A549 (cell line): Measurements from ENCODE around the gene CC2D2B. TPM values are rescaled to one million over a fixed set of nuclear protein-coding genes. Genes with fewer than 3 reads are reported as not detected.

Source experiments
- ATAC-seq, 2 experiments: fragments of 200-7000 bp in 1 of 2; fragments of >200 bp in 1 of 2; cut with Nextera tagmentation in 1 of 2; cut with Tn5 transposase in 1 of 2; 3 replicates each; pipeline versions ENCODE4 v1.8.0 to v1.9.1; 2018 to 2020; ENCODE audit warnings: mild to moderate bottlenecking in 1 of 2, moderate library complexity in 1 of 2
- CTCF ChIA-PET: fragments of 300-600 bp; sonication (Branson Sonifier 250); formaldehyde crosslinking; extraction: SDS; loops from one replicate; lab custom pipeline; 2021; ENCODE audit warnings: antibody characterized with exemption, inconsistent platforms; lab: Yijun Ruan, JAX
- POLR2A ChIA-PET: fragments of 350-600 bp; formaldehyde crosslinking; extraction: SDS; loops from one replicate; lab custom pipeline; 2021; ENCODE audit warnings: antibody characterized with exemption, inconsistent platforms; lab: Yijun Ruan, JAX
- DNase-seq, 2 experiments: peaks; one replicate each; pipeline versions ENCODE4 v3.0.0 to v3.0.0-alpha.2; 2011 to 2016; ENCODE audit warnings: low read depth in 1 of 2, low spot score in 1 of 2
- FAIRE-seq: peaks from 2 replicates; lab custom pipeline; 2011; peaks lifted over from hg19 to GRCh38; lab: Jason Lieb, UNC
- H3K27ac ChIP-seq, 2 experiments: fragments of >200 bp; sonication (Bioruptor Twin); formaldehyde crosslinking; 3 replicates each; pipeline ENCODE4 v1.5.1; 2016 to 2017
- H3K4me1 ChIP-seq: fragments of >200 bp; sonication (Bioruptor Twin); formaldehyde crosslinking; 3 replicates; pipeline ENCODE4 v1.6.1; 2016
- H3K4me2 ChIP-seq: fragments of >200 bp; sonication (Bioruptor Twin); formaldehyde crosslinking; 3 replicates; pipeline ENCODE4 v1.6.1; 2016
- H3K4me3 ChIP-seq: fragments of >200 bp; sonication (Bioruptor Twin); formaldehyde crosslinking; 3 replicates; pipeline ENCODE4 v1.5.1; 2016
- H3K9me3 ChIP-seq: fragments of >200 bp; sonication (Bioruptor Twin); formaldehyde crosslinking; 3 replicates; pipeline ENCODE4 v1.6.1; 2016
- ATOH8 ChIP-seq: fragments of 250-450 bp; sonication (Bioruptor Pico); IDR thresholded peaks from 2 replicates; pipeline ENCODE4 v1.5.0; 2020; ENCODE audit warnings: low read depth, mild to moderate bottlenecking, moderate library complexity
- BCL3 ChIP-seq: fragments of >200 bp; sonication (Bioruptor Twin); formaldehyde crosslinking; IDR thresholded peaks from 3 replicates; pipeline ENCODE4 v1.6.1; 2016
- CHD2 ChIP-seq: fragments of 150-350 bp; IDR thresholded peaks from 2 replicates; pipeline ENCODE4 v1.6.1; 2014; ENCODE audit warnings: low read length; ENCODE audit not compliant: partially characterized antibody
- E2F6 ChIP-seq: IDR thresholded peaks from 2 replicates; pipeline ENCODE4 v1.6.1; 2012; ENCODE audit warnings: low read depth, borderline replicate concordance
- FOXS1 ChIP-seq: fragments of 250-450 bp; sonication (Bioruptor Pico); IDR thresholded peaks from 2 replicates; pipeline ENCODE4 v1.5.0; 2020; ENCODE audit warnings: mild to moderate bottlenecking, moderate library complexity
- HOXB13 ChIP-seq: fragments of 250-450 bp; sonication (Bioruptor Pico); IDR thresholded peaks from 2 replicates; pipeline ENCODE4 v1.5.0; 2020; ENCODE audit warnings: low read depth, mild to moderate bottlenecking, moderate library complexity
- HOXB5 ChIP-seq: fragments of 250-450 bp; sonication (Bioruptor Pico); IDR thresholded peaks from 2 replicates; pipeline ENCODE4 v1.5.0; 2020; ENCODE audit warnings: mild to moderate bottlenecking, moderate library complexity
- JUN ChIP-seq, 2 experiments: fragments of >200 bp; sonication (Bioruptor Twin); formaldehyde crosslinking; IDR thresholded peaks; 2 replicates in 1 of 2; 3 replicates in 1 of 2; pipeline ENCODE4 v1.6.1; 2016 to 2017
- MAFK ChIP-seq: fragments of 450-650 bp; IDR thresholded peaks from 2 replicates; pipeline ENCODE4 v1.6.1; 2014; ENCODE audit not compliant: partially characterized antibody
- MAX ChIP-seq: IDR thresholded peaks from 2 replicates; pipeline ENCODE4 v1.6.1; 2012
- NPAS2 ChIP-seq: fragments of 250-450 bp; sonication (Bioruptor Pico); IDR thresholded peaks from 2 replicates; pipeline ENCODE4 v1.8.0; 2022; ENCODE audit warnings: mild to moderate bottlenecking, moderate library complexity, borderline replicate concordance
- PBX3 ChIP-seq: IDR thresholded peaks from 2 replicates; pipeline ENCODE4 v1.6.1; 2012
- PHF8 ChIP-seq: fragments of 200-600 bp; sonication (generic); IDR thresholded peaks from 2 replicates; pipeline ENCODE4 v1.6.1; 2016; ENCODE audit warnings: low read depth, mild to moderate bottlenecking, antibody characterized with exemption, moderate library complexity, borderline replicate concordance
- POLR2A ChIP-seq: IDR thresholded peaks from 2 replicates; pipeline ENCODE4 v1.6.1; 2012; ENCODE audit warnings: mild to moderate bottlenecking, low read length
- RAD21 ChIP-seq, 2 experiments: fragments of >200 bp in 1 of 2; sonication (Bioruptor Twin) in 1 of 2; formaldehyde crosslinking in 1 of 2; IDR thresholded peaks in 1 of 2; conservative IDR thresholded peaks in 1 of 2; 2 replicates in 1 of 2; 3 replicates in 1 of 2; pipeline ENCODE4 v1.6.1; 2012 to 2018; ENCODE audit warnings: inconsistent platforms in 1 of 2
- REST ChIP-seq: fragments of 200-600 bp; sonication (generic); IDR thresholded peaks from 2 replicates; pipeline ENCODE4 v1.6.1; 2016; ENCODE audit warnings: antibody characterized with exemption, mild to moderate bottlenecking, moderate library complexity
- RNF2 ChIP-seq: fragments of 200-600 bp; sonication (generic); IDR thresholded peaks from 2 replicates; pipeline ENCODE4 v1.6.1; 2016; ENCODE audit warnings: low read depth, mild to moderate bottlenecking, antibody characterized with exemption, moderate library complexity, borderline replicate concordance
- SMC3 ChIP-seq: fragments of >200 bp; sonication (Bioruptor Twin); formaldehyde crosslinking; IDR thresholded peaks from 3 replicates; pipeline ENCODE4 v1.6.1; 2018; ENCODE audit warnings: inconsistent platforms
- TP53 ChIP-seq: fragments of 250-450 bp; sonication (Bioruptor Pico); IDR thresholded peaks from 2 replicates; pipeline ENCODE4 v1.5.0; 2021; ENCODE audit warnings: mild to moderate bottlenecking, moderate library complexity
- USF2 ChIP-seq: fragments of 450-650 bp; IDR thresholded peaks from 2 replicates; pipeline ENCODE4 v1.6.1; 2014; ENCODE audit warnings: antibody characterized with exemption
- WGBS: methylation state at CpG from one replicate; pipeline ENCODE4 v1.1.6; 2017; ENCODE audit errors: missing lambda C conversion rate; 5-methylcytosine and 5-hydroxymethylcytosine counted together
- polyA plus RNA-seq, 4 experiments: library from polyadenylated mRNA; depleted of rRNA in 3 of 4; stranded (reverse); fragments of >200 nt; fragmentation: RNase III in 1 of 4; extraction: RNeasy Plus Mini Kit Qiagen cat#74134 plus additional on column Dnase treatment in 1 of 4; gene quantifications; 2 replicates in 3 of 4; 3 replicates in 1 of 4; pipeline ENCODE4 v1.2.3, GENCODE V29; 2011 to 2017

CC2D2B gene
- polyA plus RNA-seq, 2 of the 4 experiments (the other 2 are of a cell fraction): 0.13 to 0.15 TPM

GRCh38 chr10:96041146-96041545, 133.4 kb downstream of the CC2D2B start:
- FAIRE-seq: no peak
- Histone ChIP-seq H3K4me3 (no peak overlapping the region), H3K4me2 (no peak overlapping the region), H3K4me1 (peaks cover 8% of the 10 kb centered on the region; the same call in 1 of the 3 replicates), H3K27ac (no peak overlapping the region), H3K9me3 (no peaks in the 10 kb centered on the region)
- 93% methylated on average over 11 of the region's 11 CpGs for WGBS
- POLR2A ChIA-PET: no interaction called here
- no peak for ATAC-seq
- no peak for TF ChIP-seq PBX3
- no peak for TF ChIP-seq E2F6
- CTCF ChIA-PET: no interaction called here
- no peak for DNase-seq

- ChIA-PET CTCF (interaction anchor here (0.6 to 1.7 kb wide), 5 partner anchors 11 to 655 kb away, joined by 3 to 8 read pairs (median 4); no protein-coding TSS in a partner anchor), POLR2A (interaction anchor here (0.7 to 1.8 kb wide), 4 partner anchors 46 to 349 kb away, joined by 4 to 14 read pairs (median 6); partner anchors contain the start of genes TCTN3 and ZNF518A)
- Histone ChIP-seq H3K4me2 (peak within 1 kb of the TSS; percentile 86), H3K4me1 (peaks cover 8% of the 10 kb centered on the region; the same call in 1 of the 3 replicates), H3K4me3 (peak within 1 kb of the TSS; percentile 87), H3K27ac (peak within 1 kb of the TSS; percentile 91 to 94), H3K9me3 (no peaks in the 10 kb centered on the region)
- WGBS: 8% methylated on average over 41 of the region's 92 CpGs
- TF ChIP-seq PBX3: peak; percentile 27; the same call in 1 of the 2 replicates
- TF ChIP-seq BCL3: peak; percentile 84
- TF ChIP-seq HOXB5 (CRISPR knock-in tag): 0 out of 2 replicates have a peak, but pooled peaks have one; percentile 58
- no peak for TF ChIP-seq MAFK
- peak; percentile 82 for TF ChIP-seq HOXB13 (CRISPR knock-in tag)
- TF ChIP-seq CHD2: peak; percentile 92
- peak; percentile 90; the same call in 1 of the 2 replicates for TF ChIP-seq PHF8
- TF ChIP-seq POLR2A: peak; percentile 75
- peak; percentile 8; the same call in 1 of the 3 replicates for TF ChIP-seq SMC3
- no peak for TF ChIP-seq FOXS1 (CRISPR knock-in tag)
- TF ChIP-seq RNF2: peak; percentile 87; the same call in 1 of the 2 replicates
- peak; percentile 17; the same call in 1 of the 2 replicates for TF ChIP-seq TP53 (CRISPR knock-in tag)
- TF ChIP-seq NPAS2 (CRISPR knock-in tag): 0 out of 2 replicates have a peak, but pooled peaks have one; percentile 44
- peak; percentile 74 to 78; a peak in 4 of 5 replicates for TF ChIP-seq JUN (IDR thresholded peaks at IDR 0.05)
- peak; percentile 96 for TF ChIP-seq MAX
- TF ChIP-seq REST: peak; percentile 98
- TF ChIP-seq E2F6: peak; percentile 94
- TF ChIP-seq USF2: no peak
- TF ChIP-seq RAD21 (conservative IDR thresholded peaks at IDR 0.05 in 1 of 2, IDR thresholded peaks at IDR 0.05 in 1 of 2): no peak; a peak in 1 of 5 replicates
- peak; percentile 86 for TF ChIP-seq ATOH8 (CRISPR knock-in tag)
- FAIRE-seq (no peak), DNase-seq (peak; percentile 91 to 93), ATAC-seq (peak; percentile 95 to 96)
Observed at GRCh38 chr10:96043033-96043892, 135.5 kb downstream of the CC2D2B start, which contains the start of gene CCNJ. TSS of gene CCNJ (plus strand) at chr10:96043583. CDS start at chr10:96044394, 811 bp downstream.
